ENCODE results near the gene COG1. TPM values are rescaled to one million over a fixed set of nuclear protein-coding genes. Genes with fewer than 3 reads are reported as not detected.
A peak's percentile ranks its signal among the peaks of the same experiment; 100 is the strongest.

The COG1 gene
- polyA plus RNA-seq, 1 donor = 36.2 TPM

GRCh38 chr17:73168667-73169066 lies 24.2 kb upstream of the COG1 start:
- peaks cover 57% of the 10 kb centered on the region for H3K27me3 ChIP-seq (ENCODE audit: control insufficient read depth, insufficient read depth, low read length)
- H3K36me3 ChIP-seq (ENCODE audit: control insufficient read depth, insufficient read depth, low read length) = no peaks in the 10 kb centered on the region
- H3K4me1 ChIP-seq (ENCODE audit: control insufficient read depth, insufficient read depth, low read length) = peaks cover 14% of the 10 kb centered on the region
- no peak for DNase-seq
- WGBS (ENCODE audit: insufficient coverage, low lambda C conversion rate) = no CpG with 5 or more reads among the region's 6 CpGs
- peaks cover 6% of the 10 kb centered on the region for H3K9me3 ChIP-seq (ENCODE audit: control insufficient read depth, low read depth, low read length)
- H3K4me3 ChIP-seq (ENCODE audit: low read length) = no peak overlapping the region
- no peak overlapping the region for H3K27ac ChIP-seq (ENCODE audit: low read length)

- Histone ChIP-seq H3K4me3 (ENCODE audit: low read length) (no peak overlapping the region), H3K9me3 (ENCODE audit: control insufficient read depth, low read depth, low read length) (peaks cover 6% of the 10 kb centered on the region), H3K4me1 (ENCODE audit: control insufficient read depth, insufficient read depth, low read length) (peaks cover 10% of the 10 kb centered on the region), H3K27me3 (ENCODE audit: control insufficient read depth, insufficient read depth, low read length) (peaks cover 40% of the 10 kb centered on the region), H3K36me3 (ENCODE audit: control insufficient read depth, insufficient read depth, low read length) (no peaks in the 10 kb centered on the region), H3K27ac (ENCODE audit: low read length) (no peak overlapping the region)
- DNase-seq = no peak
- 100% methylated on average over 1 of the region's 5 CpGs for WGBS (ENCODE audit: insufficient coverage, low lambda C conversion rate)
These were observed 22.5 kb upstream of the COG1 start for GRCh38 chr17:73170324-73170723.

GRCh38 chr17:73172252-73172651 lies 20.6 kb upstream of the COG1 start:
- Histone ChIP-seq H3K27me3 (ENCODE audit: control insufficient read depth, insufficient read depth, low read length) (peaks cover 21% of the 10 kb centered on the region), H3K36me3 (ENCODE audit: control insufficient read depth, insufficient read depth, low read length) (no peaks in the 10 kb centered on the region), H3K4me1 (ENCODE audit: control insufficient read depth, insufficient read depth, low read length) (no peaks in the 10 kb centered on the region), H3K9me3 (ENCODE audit: control insufficient read depth, low read depth, low read length) (no peaks in the 10 kb centered on the region), H3K27ac (ENCODE audit: low read length) (no peak overlapping the region), H3K4me3 (ENCODE audit: low read length) (no peak overlapping the region)
- no peak for DNase-seq
- no CpG with 5 or more reads among the region's 3 CpGs for WGBS (ENCODE audit: insufficient coverage, low lambda C conversion rate)

- Histone ChIP-seq H3K27ac (ENCODE audit: low read length) (no peak overlapping the region), H3K9me3 (ENCODE audit: control insufficient read depth, low read depth, low read length) (no peaks in the 10 kb centered on the region), H3K4me3 (ENCODE audit: low read length) (no peak overlapping the region), H3K4me1 (ENCODE audit: control insufficient read depth, insufficient read depth, low read length) (no peaks in the 10 kb centered on the region), H3K36me3 (ENCODE audit: control insufficient read depth, insufficient read depth, low read length) (no peaks in the 10 kb centered on the region), H3K27me3 (ENCODE audit: control insufficient read depth, insufficient read depth, low read length) (peaks cover 5% of the 10 kb centered on the region)
- no peak for DNase-seq
- WGBS (ENCODE audit: insufficient coverage, low lambda C conversion rate) = no CpG with 5 or more reads among the region's 7 CpGs
These were observed 18.7 kb upstream of the COG1 start for GRCh38 chr17:73174126-73174525.

- no peaks in the 10 kb centered on the region for H3K4me1 ChIP-seq (ENCODE audit: control insufficient read depth, insufficient read depth, low read length)
- H3K4me3 ChIP-seq (ENCODE audit: low read length) = no peak overlapping the region
- H3K27me3 ChIP-seq (ENCODE audit: control insufficient read depth, insufficient read depth, low read length) = peaks cover 2% of the 10 kb centered on the region
- H3K36me3 ChIP-seq (ENCODE audit: control insufficient read depth, insufficient read depth, low read length) = no peaks in the 10 kb centered on the region
- no peak overlapping the region for H3K27ac ChIP-seq (ENCODE audit: low read length)
- WGBS (ENCODE audit: insufficient coverage, low lambda C conversion rate) = no CpG with 5 or more reads among the region's 10 CpGs
- H3K9me3 ChIP-seq (ENCODE audit: control insufficient read depth, low read depth, low read length) = no peaks in the 10 kb centered on the region
- no peak for DNase-seq
These were observed 16.8 kb upstream of the COG1 start for GRCh38 chr17:73175962-73176565.

GRCh38 chr17:73179387-73179786 lies 13.5 kb upstream of the COG1 start:
- H3K27ac ChIP-seq (ENCODE audit: low read length) = no peak overlapping the region
- H3K36me3 ChIP-seq (ENCODE audit: control insufficient read depth, insufficient read depth, low read length) = no peaks in the 10 kb centered on the region
- no peak overlapping the region for H3K4me3 ChIP-seq (ENCODE audit: low read length)
- H3K4me1 ChIP-seq (ENCODE audit: control insufficient read depth, insufficient read depth, low read length) = peaks cover 5% of the 10 kb centered on the region
- H3K9me3 ChIP-seq (ENCODE audit: control insufficient read depth, low read depth, low read length) = no peaks in the 10 kb centered on the region
- peaks cover 2% of the 10 kb centered on the region for H3K27me3 ChIP-seq (ENCODE audit: control insufficient read depth, insufficient read depth, low read length)
- no peak for DNase-seq
- WGBS (ENCODE audit: insufficient coverage, low lambda C conversion rate) = no CpG with 5 or more reads among the region's 5 CpGs

GRCh38 chr17:73179878-73180277 lies 13.0 kb upstream of the COG1 start:
- no peak for DNase-seq
- peaks cover 5% of the 10 kb centered on the region for H3K4me1 ChIP-seq (ENCODE audit: control insufficient read depth, insufficient read depth, low read length)
- no peak overlapping the region for H3K4me3 ChIP-seq (ENCODE audit: low read length)
- no peak overlapping the region for H3K27ac ChIP-seq (ENCODE audit: low read length)
- WGBS (ENCODE audit: insufficient coverage, low lambda C conversion rate) = no CpG with 5 or more reads among the region's 3 CpGs
- H3K36me3 ChIP-seq (ENCODE audit: control insufficient read depth, insufficient read depth, low read length) = no peaks in the 10 kb centered on the region
- no peaks in the 10 kb centered on the region for H3K9me3 ChIP-seq (ENCODE audit: control insufficient read depth, low read depth, low read length)
- H3K27me3 ChIP-seq (ENCODE audit: control insufficient read depth, insufficient read depth, low read length) = peaks cover 7% of the 10 kb centered on the region

GRCh38 chr17:73182616-73183310 lies 10.1 kb upstream of the COG1 start:
- H3K27ac ChIP-seq (ENCODE audit: low read length) = no peak overlapping the region
- peaks cover 12% of the 10 kb centered on the region for H3K4me1 ChIP-seq (ENCODE audit: control insufficient read depth, insufficient read depth, low read length)
- no peaks in the 10 kb centered on the region for H3K36me3 ChIP-seq (ENCODE audit: control insufficient read depth, insufficient read depth, low read length)
- DNase-seq = peak in 1 of 2 donors; percentile 71
- H3K27me3 ChIP-seq (ENCODE audit: control insufficient read depth, insufficient read depth, low read length) = peaks cover 8% of the 10 kb centered on the region
- H3K9me3 ChIP-seq (ENCODE audit: control insufficient read depth, low read depth, low read length) = no peaks in the 10 kb centered on the region
- WGBS (ENCODE audit: insufficient coverage, low lambda C conversion rate) = 20% methylated on average over 1 of the region's 15 CpGs
- no peak overlapping the region for H3K4me3 ChIP-seq (ENCODE audit: low read length)

GRCh38 chr17:73184136-73184993 lies 8.5 kb upstream of the COG1 start:
- DNase-seq = peak in 1 of 2 donors; percentile 23
- no peaks in the 10 kb centered on the region for H3K36me3 ChIP-seq (ENCODE audit: control insufficient read depth, insufficient read depth, low read length)
- no peaks in the 10 kb centered on the region for H3K9me3 ChIP-seq (ENCODE audit: control insufficient read depth, low read depth, low read length)
- WGBS (ENCODE audit: insufficient coverage, low lambda C conversion rate) = 80% methylated on average over 1 of the region's 9 CpGs
- H3K27ac ChIP-seq (ENCODE audit: low read length) = no peak overlapping the region
- H3K4me3 ChIP-seq (ENCODE audit: low read length) = no peak overlapping the region
- H3K27me3 ChIP-seq (ENCODE audit: control insufficient read depth, insufficient read depth, low read length) = peaks cover 8% of the 10 kb centered on the region
- H3K4me1 ChIP-seq (ENCODE audit: control insufficient read depth, insufficient read depth, low read length) = peaks cover 12% of the 10 kb centered on the region

GRCh38 chr17:73186283-73187050 lies 6.4 kb upstream of the COG1 start:
- Histone ChIP-seq H3K27me3 (ENCODE audit: control insufficient read depth, insufficient read depth, low read length) (peaks cover 6% of the 10 kb centered on the region), H3K27ac (ENCODE audit: low read length) (no peak overlapping the region), H3K4me3 (ENCODE audit: low read length) (no peak overlapping the region), H3K9me3 (ENCODE audit: control insufficient read depth, low read depth, low read length) (no peaks in the 10 kb centered on the region), H3K36me3 (ENCODE audit: control insufficient read depth, insufficient read depth, low read length) (no peaks in the 10 kb centered on the region), H3K4me1 (ENCODE audit: control insufficient read depth, insufficient read depth, low read length) (peaks cover 12% of the 10 kb centered on the region)
- WGBS (ENCODE audit: insufficient coverage, low lambda C conversion rate) = no CpG with 5 or more reads among the region's 16 CpGs
- no peak for DNase-seq
